Prostate gland (tissue), 2 donors: ENCODE measurements around the gene SPNS2. TPM values are rescaled to one million over a fixed set of nuclear protein-coding genes. Genes with fewer than 3 reads are reported as not detected.

ENCODE experiments used
- DNase-seq: peaks from one replicate; pipeline ENCODE4 v3.0.0-alpha.2; 2019; ENCODE audit warnings: low spot score
- H3K27ac ChIP-seq, 2 donors: fragments of 200-600 bp; sonication (generic); 2 replicates each; pipeline ENCODE4 v1.5.1; 2017 to 2019
- H3K27me3 ChIP-seq: fragments of 200-600 bp; sonication (generic); replicated peaks from 2 replicates; pipeline ENCODE4 v1.5.1; 2019; ENCODE audit not compliant: insufficient read depth
- H3K36me3 ChIP-seq, 2 donors: fragments of 200-600 bp; sonication (generic); 1 replicate in 1 of 2; 2 replicates in 1 of 2; pipeline versions ENCODE4 v1.5.1 to v1.8.1; 2017 to 2019
- H3K4me1 ChIP-seq: fragments of 200-600 bp; sonication (generic); replicated peaks from 2 replicates; pipeline ENCODE4 v1.5.1; 2019
- H3K4me3 ChIP-seq, 2 donors: fragments of 200-600 bp; sonication (generic); 2 replicates each; pipeline ENCODE4 v1.5.1; 2017 to 2019
- H3K9me3 ChIP-seq: fragments of 200-600 bp; sonication (generic); 2 replicates; pipeline ENCODE4 v1.5.1; 2017
- POLR2A ChIP-seq: fragments of 450-650 bp; IDR thresholded peaks from one replicate; pipeline ENCODE4 v1.6.1; 2016; ENCODE audit warnings: antibody characterized with exemption, mild to moderate bottlenecking
- POLR2AphosphoS5 ChIP-seq: sonication (generic); formaldehyde crosslinking; IDR thresholded peaks from one replicate; pipeline ENCODE4 v1.6.1; 2017; ENCODE audit warnings: antibody characterized with exemption
- WGBS: methylation state at CpG from one replicate; pipeline ENCODE4 v1.1.5; 2018; 5-methylcytosine and 5-hydroxymethylcytosine counted together
- intact Hi-C: fragments of 100-400 bp; cut with DNase I; formaldehyde crosslinking; loops from one replicate; pipeline ENCODE4 v1.14.2; 2022
- total RNA-seq, 2 donors: library from RNA; depleted of rRNA; stranded (reverse); fragments of >200 nt; gene quantifications; one replicate each; pipeline ENCODE4 v1.1.0, GENCODE V29; 2016
- TF ChIP-seq, protein P1 (sequence below), 4 experiments: fragments of 200-600 bp in 2 of 4; fragments of 450-650 bp in 2 of 4; sonication (generic) in 2 of 4; IDR thresholded peaks; 1 replicate in 3 of 4; 2 replicates in 1 of 4; pipeline ENCODE4 v1.5.1; 2016 to 2019; ENCODE audit warnings: antibody characterized with exemption in 4 of 4, mild to moderate bottlenecking in 2 of 4, moderate library complexity in 2 of 4

The SPNS2 gene
- total RNA-seq, 2 donors from 2014 or later, result 6.6 to 14.0 TPM

DNA sequence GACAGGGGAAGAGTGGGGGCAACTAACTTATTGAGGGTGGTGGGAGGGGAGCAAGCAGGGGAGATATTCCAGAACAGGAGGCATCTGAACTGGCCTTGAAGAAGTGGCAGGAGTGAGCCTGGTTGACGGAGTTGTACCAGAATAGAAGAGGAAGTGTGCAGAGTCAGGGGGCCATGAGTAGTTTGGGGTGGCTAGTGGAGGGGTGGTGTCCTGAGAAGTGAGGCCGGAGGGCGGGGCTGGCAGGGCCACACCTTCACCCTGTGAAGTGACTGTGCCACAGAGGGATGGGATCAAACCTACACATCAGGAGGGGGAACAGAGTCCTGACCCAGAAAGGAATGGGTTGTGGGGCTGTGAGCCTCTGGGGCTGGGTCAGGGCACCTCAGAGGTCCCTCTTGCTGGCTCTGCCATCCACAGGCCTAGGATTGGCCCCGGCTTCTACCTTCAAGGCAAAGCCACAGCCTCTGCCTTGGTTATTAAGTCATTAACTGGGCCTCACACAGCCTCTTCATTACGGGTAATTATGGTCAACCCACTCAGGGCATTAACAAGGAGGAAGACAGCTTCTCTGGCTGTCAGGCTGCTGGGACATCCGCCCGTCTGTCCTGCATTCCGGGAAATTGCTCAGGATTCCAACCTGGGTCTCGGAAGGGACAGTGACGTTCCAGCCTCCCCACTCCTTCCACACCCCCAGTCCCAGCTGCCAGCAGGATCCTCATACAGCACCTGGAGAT lies 12.7 kb downstream of the SPNS2 start:
- Histone ChIP-seq H3K27ac (no peak overlapping the region), H3K9me3 (no peaks in the 10 kb centered on the region), H3K36me3 (no peaks in the 10 kb centered on the region), H3K4me3 (no peak overlapping the region), H3K27me3 (no peaks in the 10 kb centered on the region), H3K4me1 (peaks cover 6% of the 10 kb centered on the region)
- no peak for DNase-seq
- intact Hi-C loops, result no loop called here
- 91% methylated on average over 10 of the region's 10 CpGs for WGBS
- TF ChIP-seq POLR2A, result no peak
- TF ChIP-seq, protein P1, sequence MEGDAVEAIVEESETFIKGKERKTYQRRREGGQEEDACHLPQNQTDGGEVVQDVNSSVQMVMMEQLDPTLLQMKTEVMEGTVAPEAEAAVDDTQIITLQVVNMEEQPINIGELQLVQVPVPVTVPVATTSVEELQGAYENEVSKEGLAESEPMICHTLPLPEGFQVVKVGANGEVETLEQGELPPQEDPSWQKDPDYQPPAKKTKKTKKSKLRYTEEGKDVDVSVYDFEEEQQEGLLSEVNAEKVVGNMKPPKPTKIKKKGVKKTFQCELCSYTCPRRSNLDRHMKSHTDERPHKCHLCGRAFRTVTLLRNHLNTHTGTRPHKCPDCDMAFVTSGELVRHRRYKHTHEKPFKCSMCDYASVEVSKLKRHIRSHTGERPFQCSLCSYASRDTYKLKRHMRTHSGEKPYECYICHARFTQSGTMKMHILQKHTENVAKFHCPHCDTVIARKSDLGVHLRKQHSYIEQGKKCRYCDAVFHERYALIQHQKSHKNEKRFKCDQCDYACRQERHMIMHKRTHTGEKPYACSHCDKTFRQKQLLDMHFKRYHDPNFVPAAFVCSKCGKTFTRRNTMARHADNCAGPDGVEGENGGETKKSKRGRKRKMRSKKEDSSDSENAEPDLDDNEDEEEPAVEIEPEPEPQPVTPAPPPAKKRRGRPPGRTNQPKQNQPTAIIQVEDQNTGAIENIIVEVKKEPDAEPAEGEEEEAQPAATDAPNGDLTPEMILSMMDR (IDR thresholded peaks at IDR 0.05), result no peak
- TF ChIP-seq POLR2AphosphoS5, result no peak

DNA sequence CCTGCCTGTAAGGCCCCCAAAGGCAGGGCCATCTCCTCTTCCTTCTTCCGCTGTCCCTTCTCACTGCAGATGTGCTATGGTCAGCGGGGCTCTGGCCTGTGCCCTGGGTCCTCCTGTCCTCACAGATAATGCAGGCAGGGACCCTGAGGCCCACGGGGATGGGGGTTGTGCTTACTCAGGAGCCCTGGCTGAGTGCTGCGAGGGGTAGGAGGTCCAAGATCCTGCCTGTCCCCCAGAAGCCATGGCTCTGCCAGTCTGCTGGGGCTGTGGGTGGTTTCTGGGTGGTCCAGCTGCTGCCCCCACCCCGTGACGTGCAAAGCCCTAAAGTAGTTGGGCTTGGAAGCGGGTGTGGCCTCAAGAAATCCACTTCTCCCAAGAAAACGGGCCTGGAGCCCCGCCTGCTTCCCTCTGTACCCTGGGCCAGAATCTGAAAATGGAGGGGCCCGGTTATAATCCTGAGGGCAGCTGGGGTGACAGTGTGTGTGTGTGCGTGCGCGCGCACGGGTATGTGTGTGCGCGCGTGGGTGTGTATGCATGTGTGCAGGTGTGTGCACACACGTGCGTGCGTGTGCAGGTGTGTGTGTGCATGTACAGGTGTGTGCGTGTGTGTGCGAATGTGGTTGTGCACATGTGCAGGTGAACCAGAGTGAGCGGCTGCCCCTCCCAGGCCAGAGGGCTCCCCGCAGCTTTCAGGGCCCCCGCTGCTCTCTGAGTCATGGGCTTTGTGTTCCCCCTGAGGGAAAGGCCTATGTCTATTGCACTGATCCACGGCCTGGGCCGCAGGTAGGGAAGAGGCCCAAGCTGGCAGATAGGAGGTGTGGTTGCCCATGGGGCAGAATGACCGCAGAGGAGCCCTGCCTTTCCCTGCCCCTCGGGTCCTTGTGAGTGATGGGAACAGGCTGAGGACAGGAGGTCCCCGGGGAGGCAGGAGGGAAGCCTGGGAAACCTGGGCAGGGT lies 13.8 kb downstream of the SPNS2 start:
- TF ChIP-seq, protein P1 (IDR thresholded peaks at IDR 0.05), result no peak
- TF ChIP-seq POLR2A (no peak), POLR2AphosphoS5 (no peak)
- intact Hi-C loops, result no loop called here
- no peaks in the 10 kb centered on the region for H3K9me3 ChIP-seq
- no peaks in the 10 kb centered on the region for H3K27me3 ChIP-seq
- DNase-seq, result no peak
- H3K4me3 ChIP-seq, result no peak overlapping the region
- peaks cover 6% of the 10 kb centered on the region for H3K4me1 ChIP-seq
- 92% methylated on average over 30 of the region's 31 CpGs for WGBS
- H3K36me3 ChIP-seq, result no peaks in the 10 kb centered on the region
- no peak overlapping the region for H3K27ac ChIP-seq

DNA sequence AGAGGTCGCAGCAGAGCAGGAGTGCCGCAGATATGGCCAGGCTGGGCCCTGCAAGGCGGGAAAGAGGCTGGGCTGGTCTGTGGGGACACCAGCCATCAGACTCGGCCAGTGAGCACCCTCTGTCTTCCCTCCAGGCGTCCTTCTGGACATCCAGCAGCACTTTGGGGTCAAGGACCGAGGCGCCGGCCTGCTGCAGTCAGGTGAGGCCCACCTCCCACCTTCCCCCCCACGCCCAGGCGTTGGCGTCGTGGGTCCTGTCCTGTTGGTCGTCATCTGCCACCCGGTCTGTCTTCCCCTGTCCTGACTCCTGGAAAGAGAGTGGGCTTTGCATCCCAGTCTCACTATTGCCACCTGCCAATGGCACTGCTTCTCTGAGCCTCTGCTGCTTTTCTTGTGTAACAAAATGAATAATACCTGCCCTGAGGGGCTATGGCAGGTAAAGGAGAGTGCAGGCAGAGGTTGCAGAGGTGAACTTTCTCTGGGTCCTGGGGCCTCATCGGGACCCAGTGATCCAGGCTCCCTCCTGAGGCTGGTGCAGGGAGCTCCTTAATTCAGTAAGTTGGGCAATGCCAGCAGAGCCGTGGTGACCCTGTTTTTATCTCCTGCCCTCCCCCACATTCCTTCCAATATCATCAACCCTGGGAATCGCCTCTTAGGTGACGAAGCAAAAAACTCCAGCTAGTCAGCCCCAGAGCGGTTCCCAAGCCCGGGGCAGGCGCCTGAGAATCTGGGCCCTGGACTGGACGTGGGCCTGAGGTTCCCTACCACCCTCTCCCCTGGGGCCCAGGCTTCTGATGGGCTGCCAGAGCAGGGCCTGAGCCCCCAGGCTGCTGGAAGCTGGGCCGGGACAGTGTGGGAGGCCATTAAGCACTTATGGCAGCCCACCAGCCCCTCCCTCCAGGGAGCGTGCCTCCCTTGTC lies 14.7 kb downstream of the SPNS2 start:
- 80% methylated on average over 23 of the region's 24 CpGs for WGBS
- intact Hi-C loops, result no loop called here
- Histone ChIP-seq H3K27me3 (no peaks in the 10 kb centered on the region), H3K9me3 (no peaks in the 10 kb centered on the region), H3K27ac (peak overlapping the region; percentile 25 to 45), H3K4me1 (peaks cover 6% of the 10 kb centered on the region), H3K36me3 (no peaks in the 10 kb centered on the region), H3K4me3 (no peak overlapping the region)
- DNase-seq, result no peak
- TF ChIP-seq POLR2A (no peak), POLR2AphosphoS5 (no peak)
- TF ChIP-seq, protein P1 (IDR thresholded peaks at IDR 0.05), result no peak

DNA sequence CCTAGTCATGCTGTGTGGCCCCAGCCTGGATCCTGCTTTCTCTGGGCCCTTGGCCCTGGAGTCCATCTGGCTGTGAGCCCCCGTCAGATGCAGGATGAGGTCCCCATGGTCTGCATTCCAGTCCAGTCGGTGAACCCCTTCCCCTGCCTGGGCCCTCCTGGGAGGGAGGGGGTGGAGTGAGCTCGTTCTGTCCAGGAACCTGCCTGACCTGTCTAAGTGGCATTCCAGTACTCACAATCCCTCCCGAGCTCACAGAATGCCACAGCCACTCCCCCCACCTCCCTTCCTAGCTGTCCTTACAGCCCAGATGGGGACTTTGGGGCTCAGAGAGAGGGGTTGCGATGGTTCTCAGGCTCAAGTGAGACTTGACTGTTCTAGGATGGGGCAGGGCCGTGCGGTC lies 15.5 kb downstream of the SPNS2 start:
- peak; percentile 54 for TF ChIP-seq POLR2AphosphoS5
- TF ChIP-seq, protein P1 (IDR thresholded peaks at IDR 0.05), result no peak
- H3K4me3 ChIP-seq, result no peak overlapping the region
- H3K27ac ChIP-seq, result peak overlapping the region; percentile 25 to 58
- H3K36me3 ChIP-seq, result no peaks in the 10 kb centered on the region
- intact Hi-C loops, result no loop called here
- H3K27me3 ChIP-seq, result no peaks in the 10 kb centered on the region
- 55% methylated on average over 7 of the region's 7 CpGs for WGBS
- no peaks in the 10 kb centered on the region for H3K9me3 ChIP-seq
- H3K4me1 ChIP-seq, result peaks cover 6% of the 10 kb centered on the region
- DNase-seq, result peak; percentile 84
